HG03520 (cell line): ENCODE results near the gene SULT1A4.
A peak's percentile ranks its signal among the peaks of the same experiment; 100 is the strongest.
"Not testable (repeated sequence)": the region's sequence is repeated elsewhere in the genome, so short reads cannot be mapped to it uniquely, and the experiment has no call there.

Experiments used
- ATAC-seq: cut with Tn5 transposase; IDR thresholded peaks from one replicate; pipeline ENCODE4 v1.9.1; 2021; ENCODE audit warnings: mild to moderate bottlenecking, moderate library complexity; ENCODE audit not compliant: unreplicated experiment

Gene SULT1A4

GRCh38 chr16:29459706-29460646 lies at the start of gene SULT1A4:
SULT1A4 (plus strand) TSS chr16:29459913; CDS start chr16:29461386, 1,473 bp downstream.
- not testable (repeated sequence) for ATAC-seq

GRCh38 chr16:29423587-29423986 lies 36.1 kb upstream of the SULT1A4 start:
- not testable (repeated sequence) for ATAC-seq

- ATAC-seq: not testable (repeated sequence)
These were observed 34.3 kb upstream of the SULT1A4 start for GRCh38 chr16:29425390-29425789.

- peak; percentile 9 for ATAC-seq
These were observed 6.0 kb upstream of the SULT1A4 start for GRCh38 chr16:29453754-29454153.

GRCh38 chr16:29454269-29454668 lies 5.4 kb upstream of the SULT1A4 start, which contains the start of the genes BOLA2 and SLX1B:
BOLA2 (minus strand) TSS chr16:29454351; CDS start chr16:29454253, 98 bp downstream.
SLX1B (plus strand) TSS chr16:29454533.
- peak; percentile 82 for ATAC-seq

- peak; percentile 42 for ATAC-seq
These were observed 4.9 kb upstream of the SULT1A4 start for GRCh38 chr16:29454828-29455227.

GRCh38 chr16:29457660-29458059 lies 2.1 kb upstream of the SULT1A4 start:
- not testable (repeated sequence) for ATAC-seq

GRCh38 chr16:29460647-29461030 lies 926 bp downstream of the SULT1A4 start:
- not testable (repeated sequence) for ATAC-seq

DNA sequence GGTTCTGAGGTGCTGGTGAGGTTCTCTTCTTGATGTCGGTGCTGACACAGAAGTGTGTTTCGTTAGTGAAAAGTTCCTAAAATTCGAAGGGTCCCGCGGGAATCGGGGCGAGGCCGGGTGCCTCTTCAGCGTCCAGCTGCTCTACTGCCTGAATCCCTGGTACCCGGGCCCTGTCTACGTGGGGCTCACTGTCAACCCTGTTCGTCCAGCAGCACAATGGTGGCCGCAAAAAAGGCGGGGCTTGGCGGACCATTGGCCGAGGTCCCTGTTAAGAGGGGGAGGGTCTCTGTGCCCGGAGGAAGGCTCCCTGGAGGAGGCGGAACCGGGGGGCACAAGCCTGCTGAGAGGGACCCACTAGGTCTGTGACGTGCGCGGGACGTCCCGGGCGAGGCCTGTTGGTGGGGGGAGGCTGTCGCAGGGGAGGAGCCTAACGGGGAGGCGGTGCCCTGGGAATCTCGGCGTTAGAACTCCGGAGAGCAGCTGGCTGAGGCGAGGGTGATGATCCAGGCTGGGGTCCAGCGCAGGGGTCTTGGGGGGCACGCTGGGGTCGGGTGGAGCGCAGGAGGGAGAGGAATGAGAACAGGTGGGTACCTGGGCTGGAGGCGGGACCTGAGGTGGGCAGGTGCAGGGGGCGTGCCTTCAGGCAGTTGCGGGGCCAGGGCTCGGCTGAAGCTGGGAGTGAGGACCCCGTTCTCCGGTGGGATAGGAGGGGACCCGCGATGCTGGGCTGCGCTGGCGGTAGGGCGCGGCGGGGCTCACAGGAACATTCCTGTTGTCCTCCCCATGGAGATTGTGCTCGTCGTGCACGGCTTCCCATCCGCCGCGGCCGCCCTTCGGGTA lies 6.5 kb downstream of the SULT1A4 start:
- not testable (repeated sequence) for ATAC-seq

DNA sequence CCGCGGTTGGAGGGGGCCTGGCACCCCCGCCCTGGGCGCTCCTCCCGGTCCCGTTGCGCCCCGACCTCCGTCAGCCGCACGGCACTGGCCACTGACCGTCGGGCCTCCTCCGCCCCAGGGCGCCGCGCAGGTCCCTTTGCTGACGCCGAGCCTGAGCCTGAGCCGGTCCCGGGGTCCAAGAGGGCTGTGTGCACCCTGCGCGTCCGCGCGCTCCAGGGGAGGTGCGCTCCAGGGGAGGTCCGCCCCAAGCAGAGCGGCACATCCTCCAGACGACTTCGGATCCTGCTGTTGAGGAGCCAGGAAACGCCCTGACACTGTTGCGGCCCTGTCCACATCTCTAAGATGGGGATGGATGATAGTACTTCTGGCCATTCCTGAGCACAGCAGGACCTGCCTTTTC lies 7.2 kb downstream of the SULT1A4 start:
- ATAC-seq: not testable (repeated sequence)

DNA sequence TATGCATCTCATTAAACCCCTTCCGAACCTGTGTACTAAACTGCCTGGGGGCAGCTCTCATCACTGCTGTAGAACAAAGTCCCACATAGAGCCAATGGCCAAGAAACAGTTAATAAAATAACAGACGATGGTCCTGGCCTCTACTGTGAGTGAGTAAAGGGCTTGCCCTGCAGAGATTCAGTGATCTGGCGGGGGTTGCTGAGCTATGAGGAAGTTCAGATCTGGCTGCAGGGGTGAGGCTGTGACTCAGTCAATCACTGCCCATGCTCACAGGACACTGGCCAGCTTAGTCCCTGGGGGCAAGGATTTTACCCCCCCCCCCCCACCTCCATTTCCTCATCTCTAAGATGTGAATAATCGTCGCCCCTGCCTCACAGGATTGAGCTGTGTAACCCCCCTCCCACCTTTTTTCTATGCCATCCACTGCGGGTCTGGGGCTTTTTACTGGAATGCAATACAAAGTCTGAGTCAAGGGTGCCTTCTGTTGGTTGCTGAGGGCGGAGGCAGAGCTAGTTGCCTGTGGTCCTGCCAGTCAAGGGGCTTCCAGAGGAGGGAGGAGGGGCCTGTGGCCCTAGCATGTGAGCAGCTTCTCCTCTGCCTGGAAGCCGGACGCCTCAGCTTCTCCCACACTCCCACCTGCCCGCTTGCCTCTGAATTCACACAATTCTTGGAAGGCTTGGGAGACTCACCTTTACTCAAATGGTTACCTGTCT lies 8.1 kb downstream of the SULT1A4 start:
- not testable (repeated sequence) for ATAC-seq

- ATAC-seq: not testable (repeated sequence)
These were observed 9.9 kb downstream of the SULT1A4 start for GRCh38 chr16:29469660-29470059.

GRCh38 chr16:29472065-29472464 lies 12.4 kb downstream of the SULT1A4 start:
- ATAC-seq: not testable (repeated sequence)

DNA sequence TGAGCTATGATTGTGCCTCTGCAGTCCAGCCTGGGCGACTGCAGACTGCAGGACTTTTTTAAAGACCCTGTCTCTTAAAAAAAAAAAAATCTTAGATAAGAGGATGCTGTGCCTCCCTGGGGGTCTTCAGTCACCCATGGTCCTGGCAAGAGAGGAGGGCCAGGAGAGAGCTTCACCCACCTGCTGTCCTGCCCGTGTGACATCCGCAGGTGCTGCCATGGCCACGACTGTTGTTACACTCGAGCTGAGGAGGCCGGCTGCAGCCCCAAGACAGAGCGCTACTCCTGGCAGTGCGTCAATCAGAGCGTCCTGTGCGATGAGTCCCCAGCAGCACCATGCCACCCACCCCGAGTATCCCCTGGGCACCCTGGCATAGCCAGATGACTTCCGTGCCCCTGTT lies 22.6 kb downstream of the SULT1A4 start:
- not testable (repeated sequence) for ATAC-seq

DNA sequence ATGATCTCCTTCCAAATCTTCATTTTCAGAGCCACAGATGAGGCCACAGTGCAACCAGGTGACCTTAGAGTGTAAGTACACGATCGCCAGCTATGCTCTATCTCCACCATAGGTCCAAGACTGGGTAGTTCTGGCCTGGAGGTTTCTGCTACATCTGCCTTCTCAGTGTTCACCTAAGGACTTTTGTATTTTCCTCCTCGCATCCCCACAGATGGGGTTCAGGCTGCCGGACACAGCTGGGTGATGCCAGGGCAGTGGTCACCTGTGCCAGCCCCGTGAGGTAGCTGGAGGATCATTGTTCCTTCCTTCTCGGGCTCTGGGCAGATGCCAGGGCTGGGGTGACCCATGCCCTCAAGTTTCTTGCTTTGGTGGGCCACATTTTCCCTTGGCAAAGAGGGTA lies 46.6 kb downstream of the SULT1A4 start, which contains the start of gene NPIPB12:
TSS of gene NPIPB12 (minus strand) at position 101 of the 400 bp plus-strand sequence.
- ATAC-seq: not testable (repeated sequence)
